Activated CD4-positive, alpha-beta T cell treated with anti-CD3 and anti-CD28 coated beads, Interleukin-2, amount 10 ng/mL, durations not matched to agents 7 days and 5 days (primary cell): ENCODE results near the gene ACKR1. TPM values are rescaled to one million over a fixed set of nuclear protein-coding genes. Genes with fewer than 3 reads are reported as not detected.

Source experiments
- CTCF ChIA-PET: fragments of 350-600 bp; sonication (Branson Sonifier 250); formaldehyde crosslinking; loops from one replicate; lab custom pipeline; 2021; ENCODE audit warnings: antibody characterized with exemption; lab: Charles Lee
- POLR2A ChIA-PET: fragments of 350-600 bp; sonication (Branson Sonifier 250); formaldehyde crosslinking; loops from one replicate; lab custom pipeline; 2021; ENCODE audit warnings: antibody characterized with exemption; lab: Charles Lee
- DNase-seq: peaks from one replicate; pipeline ENCODE4 v3.0.0-alpha.2; 2020
- H3K27ac Mint-ChIP-seq: one replicate; pipeline ENCODE4 v1.8.0; 2021; ENCODE audit warnings: mild to moderate bottlenecking, moderate library complexity, mixed read lengths
- H3K27me3 Mint-ChIP-seq: one replicate; pipeline ENCODE4 v1.8.0; 2021; ENCODE audit warnings: mixed read lengths
- H3K36me3 Mint-ChIP-seq: one replicate; pipeline ENCODE4 v1.8.0; 2021; ENCODE audit warnings: low read depth, mixed read lengths
- H3K4me1 Mint-ChIP-seq: one replicate; pipeline ENCODE4 v1.8.0; 2021; ENCODE audit warnings: mixed read lengths
- H3K4me3 Mint-ChIP-seq: one replicate; pipeline ENCODE4 v1.8.0; 2021; ENCODE audit warnings: mild to moderate bottlenecking, moderate library complexity, mixed read lengths
- H3K9me3 Mint-ChIP-seq: one replicate; pipeline ENCODE4 v1.8.0; 2021; ENCODE audit warnings: mixed read lengths
- total RNA-seq, 2 experiments: library from RNA; stranded (reverse); gene quantifications; one replicate each; pipeline ENCODE4 v1.2.3, GENCODE V29; 2021

ACKR1 gene
- total RNA-seq, 2 experiments from 2014 or later: not detected

- H3K27ac Mint-ChIP-seq: no peak overlapping the region
- POLR2A ChIA-PET: no interaction called here
- H3K9me3 Mint-ChIP-seq: no peaks in the 10 kb centered on the region
- no peaks in the 10 kb centered on the region for H3K36me3 Mint-ChIP-seq
- DNase-seq: peak; percentile 56
- H3K4me3 Mint-ChIP-seq: no peak overlapping the region
- H3K4me1 Mint-ChIP-seq: no peaks in the 10 kb centered on the region
- CTCF ChIA-PET: interaction anchor here (1.3 to 1.4 kb wide), 2 partner anchors 10 to 66 kb away, joined by 3 to 4 read pairs; no protein-coding TSS in a partner anchor
- H3K27me3 Mint-ChIP-seq: peaks cover 11% of the 10 kb centered on the region
These were observed 6.8 kb upstream of the ACKR1 start for GRCh38 chr1:159197561-159198557.

- Mint-ChIP-seq H3K36me3 (no peaks in the 10 kb centered on the region), H3K9me3 (no peaks in the 10 kb centered on the region), H3K27me3 (peaks cover 11% of the 10 kb centered on the region)
These were observed 4.8 kb upstream of the ACKR1 start for GRCh38 chr1:159199901-159200300.

GRCh38 chr1:159200769-159201168 lies 3.9 kb upstream of the ACKR1 start:
- no peak for DNase-seq
- Mint-ChIP-seq H3K4me3 (no peak overlapping the region), H3K4me1 (no peaks in the 10 kb centered on the region), H3K27ac (no peak overlapping the region), H3K27me3 (peaks cover 11% of the 10 kb centered on the region), H3K9me3 (no peaks in the 10 kb centered on the region), H3K36me3 (no peaks in the 10 kb centered on the region)
- ChIA-PET CTCF (no interaction called here), POLR2A (no interaction called here)

More at GRCh38 chr1:159199901-159200300, 4.8 kb upstream of the ACKR1 start:
- Mint-ChIP-seq H3K4me3 (no peak overlapping the region), H3K27ac (no peak overlapping the region), H3K4me1 (no peaks in the 10 kb centered on the region)
- POLR2A ChIA-PET: no interaction called here
- no peak for DNase-seq
- CTCF ChIA-PET: no interaction called here

GRCh38 chr1:159201642-159202041 lies 3.0 kb upstream of the ACKR1 start:
- no peak for DNase-seq
- ChIA-PET CTCF (no interaction called here), POLR2A (no interaction called here)
- H3K4me3 Mint-ChIP-seq: no peak overlapping the region
- no peaks in the 10 kb centered on the region for H3K36me3 Mint-ChIP-seq
- no peaks in the 10 kb centered on the region for H3K9me3 Mint-ChIP-seq
- no peak overlapping the region for H3K27ac Mint-ChIP-seq
- no peaks in the 10 kb centered on the region for H3K4me1 Mint-ChIP-seq
- peaks cover 15% of the 10 kb centered on the region for H3K27me3 Mint-ChIP-seq

- Mint-ChIP-seq H3K27me3 (peaks cover 30% of the 10 kb centered on the region), H3K9me3 (no peaks in the 10 kb centered on the region), H3K36me3 (no peaks in the 10 kb centered on the region), H3K4me3 (no peak overlapping the region), H3K27ac (no peak overlapping the region), H3K4me1 (no peaks in the 10 kb centered on the region)
- CTCF ChIA-PET: interaction anchor here (1.2 kb wide), 1 partner anchor 11 kb away, joined by 4 read pairs; no protein-coding TSS in a partner anchor
- POLR2A ChIA-PET: no interaction called here
- no peak for DNase-seq
These were observed 1.1 kb upstream of the ACKR1 start for GRCh38 chr1:159203610-159204009.

- Mint-ChIP-seq H3K4me3 (no peak overlapping the region), H3K9me3 (no peaks in the 10 kb centered on the region), H3K36me3 (no peaks in the 10 kb centered on the region), H3K27ac (no peak overlapping the region), H3K4me1 (no peaks in the 10 kb centered on the region), H3K27me3 (peaks cover 39% of the 10 kb centered on the region)
- POLR2A ChIA-PET: no interaction called here
- no peak for DNase-seq
- CTCF ChIA-PET: interaction anchor here (0.6 kb wide), 1 partner anchor 479 kb away, joined by 4 read pairs; no protein-coding TSS in a partner anchor
These were observed 550 bp downstream of the ACKR1 start for GRCh38 chr1:159205225-159205624.

- no peaks in the 10 kb centered on the region for H3K4me1 Mint-ChIP-seq
- H3K36me3 Mint-ChIP-seq: no peaks in the 10 kb centered on the region
- H3K9me3 Mint-ChIP-seq: no peaks in the 10 kb centered on the region
- ChIA-PET POLR2A (no interaction called here), CTCF (no interaction called here)
- no peak for DNase-seq
- no peak overlapping the region for H3K27ac Mint-ChIP-seq
- peaks cover 40% of the 10 kb centered on the region for H3K27me3 Mint-ChIP-seq
- H3K4me3 Mint-ChIP-seq: no peak overlapping the region
These were observed 1.4 kb downstream of the ACKR1 start for GRCh38 chr1:159206110-159206509.

GRCh38 chr1:159207080-159207479 lies 2.4 kb downstream of the ACKR1 start:
- no peaks in the 10 kb centered on the region for H3K4me1 Mint-ChIP-seq
- no peaks in the 10 kb centered on the region for H3K9me3 Mint-ChIP-seq
- DNase-seq: no peak
- H3K27ac Mint-ChIP-seq: no peak overlapping the region
- no peaks in the 10 kb centered on the region for H3K36me3 Mint-ChIP-seq
- POLR2A ChIA-PET: no interaction called here
- H3K27me3 Mint-ChIP-seq: peaks cover 42% of the 10 kb centered on the region
- no peak overlapping the region for H3K4me3 Mint-ChIP-seq
- CTCF ChIA-PET: no interaction called here

GRCh38 chr1:159207774-159208173 lies 3.1 kb downstream of the ACKR1 start:
- no peaks in the 10 kb centered on the region for H3K36me3 Mint-ChIP-seq
- H3K9me3 Mint-ChIP-seq: no peaks in the 10 kb centered on the region
- peaks cover 42% of the 10 kb centered on the region for H3K27me3 Mint-ChIP-seq
- no peak overlapping the region for H3K27ac Mint-ChIP-seq
- H3K4me3 Mint-ChIP-seq: no peak overlapping the region
- ChIA-PET POLR2A (no interaction called here), CTCF (interaction anchor here (0.6 kb wide), 1 partner anchor 607 kb away, joined by 3 read pairs; no protein-coding TSS in a partner anchor)
- no peak for DNase-seq
- no peaks in the 10 kb centered on the region for H3K4me1 Mint-ChIP-seq

- peaks cover 43% of the 10 kb centered on the region for H3K27me3 Mint-ChIP-seq
- CTCF ChIA-PET: interaction anchor here (0.6 kb wide), 1 partner anchor 607 kb away, joined by 3 read pairs; no protein-coding TSS in a partner anchor
- H3K9me3 Mint-ChIP-seq: no peaks in the 10 kb centered on the region
- H3K36me3 Mint-ChIP-seq: no peaks in the 10 kb centered on the region
- no peak overlapping the region for H3K4me3 Mint-ChIP-seq
- DNase-seq: no peak
- POLR2A ChIA-PET: no interaction called here
- H3K27ac Mint-ChIP-seq: no peak overlapping the region
- H3K4me1 Mint-ChIP-seq: no peaks in the 10 kb centered on the region
These were observed 3.6 kb downstream of the ACKR1 start for GRCh38 chr1:159208175-159208825.

- Mint-ChIP-seq H3K9me3 (no peaks in the 10 kb centered on the region), H3K36me3 (no peaks in the 10 kb centered on the region), H3K4me3 (no peak overlapping the region), H3K4me1 (no peaks in the 10 kb centered on the region), H3K27me3 (peaks cover 45% of the 10 kb centered on the region), H3K27ac (no peak overlapping the region)
- ChIA-PET CTCF (no interaction called here), POLR2A (no interaction called here)
- DNase-seq: no peak
These were observed 4.4 kb downstream of the ACKR1 start for GRCh38 chr1:159209061-159209460.

GRCh38 chr1:159211331-159212136 lies 6.9 kb downstream of the ACKR1 start:
- H3K4me3 Mint-ChIP-seq: no peak overlapping the region
- ChIA-PET CTCF (no interaction called here), POLR2A (no interaction called here)
- DNase-seq: peak; percentile 57
- H3K27me3 Mint-ChIP-seq: peaks cover 41% of the 10 kb centered on the region
- H3K36me3 Mint-ChIP-seq: no peaks in the 10 kb centered on the region
- no peak overlapping the region for H3K27ac Mint-ChIP-seq
- H3K4me1 Mint-ChIP-seq: no peaks in the 10 kb centered on the region
- H3K9me3 Mint-ChIP-seq: no peaks in the 10 kb centered on the region
